Tibial nerve (tissue), 4 donors: Measurements from ENCODE around the gene MYOZ3.

ENCODE experiments used
- EP300 ChIP-seq, 2 donors: sonication (generic); formaldehyde crosslinking; IDR thresholded peaks; one replicate each; pipeline ENCODE4 v1.6.1; 2017; ENCODE audit warnings: antibody characterized with exemption in 2 of 2, mild to moderate bottlenecking in 1 of 2
- TF ChIP-seq, protein P1 (sequence below), 5 experiments: fragments of 200-600 bp in 3 of 5; fragments of 450-650 bp in 2 of 5; sonication (generic) in 3 of 5; IDR thresholded peaks; one replicate each; pipeline ENCODE4 v1.5.1; 2016 to 2019; ENCODE audit warnings: antibody characterized with exemption in 5 of 5, mild to moderate bottlenecking in 3 of 5, moderate library complexity in 2 of 5

DNA sequence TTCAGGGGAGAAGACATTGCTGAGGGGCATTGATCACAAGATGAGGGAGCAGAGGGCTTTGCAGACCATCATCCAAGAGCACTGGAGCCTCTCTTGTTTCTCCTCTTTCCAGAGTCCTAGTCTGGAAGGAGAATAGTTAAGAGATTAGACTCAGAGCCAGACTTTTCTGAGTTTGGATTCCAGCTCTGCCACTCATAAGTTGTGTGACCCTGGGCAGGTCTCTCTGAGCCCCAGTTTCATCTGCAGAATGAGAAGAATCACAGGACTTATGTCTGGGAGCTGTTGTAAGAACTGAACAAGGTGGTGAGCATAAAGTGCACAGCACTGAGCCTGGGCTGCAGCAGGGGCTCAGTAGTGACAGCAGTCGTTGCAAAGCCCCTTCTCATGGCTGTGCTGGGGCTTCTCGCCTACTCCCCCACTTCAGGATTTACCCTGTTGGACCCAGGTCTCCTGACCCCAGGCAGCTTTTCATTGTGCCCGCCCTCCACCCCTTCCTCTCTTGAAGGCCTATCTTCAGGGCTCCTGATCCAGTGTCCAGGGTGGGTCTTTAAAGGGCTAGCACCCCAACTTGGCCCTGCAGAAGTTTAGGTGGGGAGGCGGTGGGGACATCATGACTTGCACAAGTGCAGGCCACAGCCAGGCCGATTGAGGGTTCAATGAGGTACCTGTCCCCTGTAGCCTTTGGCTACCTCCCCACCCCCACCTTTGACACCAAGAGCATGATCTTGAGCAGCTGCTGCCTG, 19.1 kb upstream of the MYOZ3 start:
- TF ChIP-seq, protein P1, sequence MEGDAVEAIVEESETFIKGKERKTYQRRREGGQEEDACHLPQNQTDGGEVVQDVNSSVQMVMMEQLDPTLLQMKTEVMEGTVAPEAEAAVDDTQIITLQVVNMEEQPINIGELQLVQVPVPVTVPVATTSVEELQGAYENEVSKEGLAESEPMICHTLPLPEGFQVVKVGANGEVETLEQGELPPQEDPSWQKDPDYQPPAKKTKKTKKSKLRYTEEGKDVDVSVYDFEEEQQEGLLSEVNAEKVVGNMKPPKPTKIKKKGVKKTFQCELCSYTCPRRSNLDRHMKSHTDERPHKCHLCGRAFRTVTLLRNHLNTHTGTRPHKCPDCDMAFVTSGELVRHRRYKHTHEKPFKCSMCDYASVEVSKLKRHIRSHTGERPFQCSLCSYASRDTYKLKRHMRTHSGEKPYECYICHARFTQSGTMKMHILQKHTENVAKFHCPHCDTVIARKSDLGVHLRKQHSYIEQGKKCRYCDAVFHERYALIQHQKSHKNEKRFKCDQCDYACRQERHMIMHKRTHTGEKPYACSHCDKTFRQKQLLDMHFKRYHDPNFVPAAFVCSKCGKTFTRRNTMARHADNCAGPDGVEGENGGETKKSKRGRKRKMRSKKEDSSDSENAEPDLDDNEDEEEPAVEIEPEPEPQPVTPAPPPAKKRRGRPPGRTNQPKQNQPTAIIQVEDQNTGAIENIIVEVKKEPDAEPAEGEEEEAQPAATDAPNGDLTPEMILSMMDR (IDR thresholded peaks at IDR 0.05): no peak
- no peak for TF ChIP-seq EP300 (IDR thresholded peaks at IDR 0.05)
